Stimulated activated CD8-positive, alpha-beta memory T cell treated with anti-CD3 and anti-CD28 coated beads, Interleukin-2, amount 100 ng/mL, for 1 hour (primary cell): Measurements from ENCODE around the gene RNF182.
"Not testable (repeated sequence)": the region's sequence is repeated elsewhere in the genome, so short reads cannot be mapped to it uniquely, and the experiment has no call there.

Source experiments
- DNase-seq, 2 donors: peaks; one replicate each; pipeline ENCODE4 v3.0.0-alpha.2; 2020; ENCODE audit warnings: low read depth in 2 of 2

RNF182 gene

GRCh38 chr6:13917141-13917540 lies 7.6 kb upstream of the RNF182 start:
- DNase-seq, result no peak

DNA sequence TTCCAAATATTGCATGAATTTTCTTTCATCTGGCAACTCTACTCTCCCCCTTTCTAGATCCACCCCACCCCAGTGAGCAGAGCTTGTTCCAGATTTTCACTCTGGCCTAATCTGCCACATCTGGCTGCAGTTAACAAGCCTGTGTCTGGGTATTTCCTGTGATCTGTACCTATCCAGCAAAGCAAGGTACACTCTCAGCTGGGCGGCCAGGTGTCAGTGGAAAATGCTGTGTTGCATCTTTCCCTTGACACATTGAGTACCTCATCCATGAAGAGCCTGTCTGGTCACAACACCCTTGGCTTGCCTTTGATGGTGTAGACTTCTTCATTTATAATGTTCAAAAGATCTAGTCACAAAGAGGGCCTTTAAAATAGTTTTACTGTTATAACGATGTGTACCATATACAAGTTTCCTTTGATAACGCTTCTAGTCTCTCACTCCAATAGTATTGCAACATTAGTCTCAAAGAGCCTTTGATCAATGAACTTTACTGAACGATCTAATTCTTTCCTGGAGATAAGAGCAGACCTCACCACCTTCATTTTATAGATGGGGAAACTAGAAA lies 6.0 kb upstream of the RNF182 start:
- no peak for DNase-seq

GRCh38 chr6:13919861-13920260 lies 4.9 kb upstream of the RNF182 start:
- no peak for DNase-seq

DNA sequence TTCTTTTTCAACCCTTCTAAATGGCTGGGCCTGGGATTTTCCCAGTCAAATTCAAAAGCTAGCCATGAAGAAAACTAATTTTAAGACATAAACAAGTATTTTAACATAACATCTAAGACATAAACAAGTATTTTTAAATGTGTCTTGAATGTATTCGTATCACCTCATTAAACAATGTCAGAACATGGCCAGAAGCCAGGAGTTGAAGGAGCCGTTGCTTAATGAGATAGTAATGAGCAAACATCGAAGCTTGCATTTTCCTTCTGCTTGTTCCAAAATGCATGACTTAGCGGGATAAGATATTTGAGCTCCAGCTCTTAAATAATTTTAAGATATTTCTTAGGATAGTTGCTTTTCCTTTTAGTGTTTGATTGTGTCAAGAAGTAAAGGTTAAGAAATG lies 4.2 kb upstream of the RNF182 start:
- no peak for DNase-seq

DNA sequence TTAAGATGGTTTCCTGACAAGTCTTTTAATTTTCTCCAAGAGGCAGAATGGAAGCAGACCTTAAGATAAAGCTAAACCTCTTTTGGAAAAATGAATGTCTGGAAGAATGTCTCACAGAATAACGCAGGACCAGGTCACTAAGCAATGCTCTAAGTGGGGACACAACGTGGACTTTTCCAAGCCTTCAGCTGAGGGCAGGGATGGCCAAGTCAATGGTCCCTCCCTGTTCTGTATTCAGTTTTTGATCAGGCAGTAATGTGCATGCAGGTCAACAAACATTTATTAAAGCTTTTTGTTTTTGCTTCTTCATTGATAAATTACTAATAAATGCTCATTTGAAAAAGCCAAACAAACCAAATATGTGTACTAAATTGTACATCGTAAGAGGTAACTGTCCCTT lies 2.0 kb upstream of the RNF182 start:
- DNase-seq, result no peak

DNA sequence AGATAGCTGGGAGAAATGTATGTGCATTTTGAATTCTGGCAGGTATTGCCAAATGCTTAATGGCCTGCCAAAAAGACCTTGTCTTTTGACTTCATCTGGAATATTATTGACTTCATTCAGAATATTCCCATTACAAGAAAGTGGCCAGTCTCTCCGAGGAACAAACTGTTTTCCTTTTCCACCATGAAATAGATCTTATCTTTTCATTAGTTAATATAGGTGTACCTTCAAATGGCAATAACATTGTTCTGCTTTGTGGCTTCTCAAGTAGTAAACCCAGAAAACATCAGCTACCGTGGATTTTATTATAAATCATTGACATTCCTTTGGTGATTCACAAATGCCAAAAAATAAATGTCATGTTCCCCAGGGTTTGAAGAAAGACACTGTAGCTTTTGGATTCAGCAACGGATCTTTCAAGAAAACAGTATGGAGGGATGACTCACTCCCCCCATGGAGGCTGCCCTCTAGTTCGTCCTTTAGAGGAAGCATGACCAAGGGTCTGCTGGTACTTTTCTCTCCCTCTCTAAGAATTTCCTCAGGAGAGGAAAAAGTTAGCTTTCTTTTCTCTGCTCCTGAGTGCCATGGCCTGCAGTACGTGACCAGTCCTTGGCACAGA lies 1.1 kb upstream of the RNF182 start:
- DNase-seq, result no peak

GRCh38 chr6:13924146-13924948 lies 405 bp upstream of the RNF182 start:
- DNase-seq, result no peak

- no peak for DNase-seq
These were observed 1.6 kb downstream of the RNF182 start for GRCh38 chr6:13926378-13926777.

DNA sequence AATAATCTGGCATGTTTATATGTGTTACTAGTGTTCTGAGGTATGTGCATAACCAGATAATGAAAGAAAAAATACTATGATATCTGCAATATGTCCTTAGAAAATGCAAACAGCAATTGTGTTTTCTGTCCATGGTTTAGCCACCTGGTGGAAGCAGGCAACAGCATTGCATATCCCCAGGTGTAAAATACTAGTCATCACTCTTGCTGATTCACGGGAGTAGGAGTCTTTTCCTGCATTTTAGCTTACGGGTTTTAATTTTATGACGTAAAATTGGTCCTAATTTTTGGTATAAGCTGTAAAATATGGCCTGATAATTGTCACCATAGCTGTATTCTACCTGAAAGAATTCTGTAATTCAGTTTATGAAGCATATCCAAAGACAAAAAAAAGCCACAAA lies 2.5 kb downstream of the RNF182 start:
- DNase-seq, result no peak

GRCh38 chr6:13929196-13929595 lies 4.4 kb downstream of the RNF182 start:
- no peak for DNase-seq

DNA sequence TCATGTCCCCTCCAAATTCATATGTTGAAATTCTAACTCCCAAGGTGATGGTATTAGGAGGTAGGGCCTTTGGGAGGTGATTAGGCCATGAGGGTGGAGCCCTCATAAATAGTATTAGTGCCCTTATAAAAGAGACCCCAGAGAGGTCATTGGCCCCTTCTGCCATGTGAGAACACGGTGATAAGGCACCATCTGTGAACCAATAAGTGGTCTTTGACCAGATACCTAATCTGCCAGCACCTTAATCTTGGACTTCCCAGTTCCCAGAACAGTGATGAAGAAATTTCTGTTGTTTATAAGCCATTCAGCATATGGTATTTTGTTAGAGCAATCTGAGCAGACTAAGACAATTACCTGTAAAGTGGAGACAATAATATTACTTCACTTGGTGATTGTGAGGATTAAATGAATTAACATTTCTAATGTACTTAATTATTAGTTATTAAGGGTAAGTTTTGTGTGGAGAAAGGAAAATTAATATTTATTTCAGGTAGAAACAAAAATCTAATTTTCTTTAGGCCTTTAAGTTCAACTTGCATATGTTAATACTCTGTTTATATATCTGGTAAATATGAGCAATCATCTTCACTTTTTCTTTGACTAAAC lies 7.1 kb downstream of the RNF182 start:
- DNase-seq, result no peak

DNA sequence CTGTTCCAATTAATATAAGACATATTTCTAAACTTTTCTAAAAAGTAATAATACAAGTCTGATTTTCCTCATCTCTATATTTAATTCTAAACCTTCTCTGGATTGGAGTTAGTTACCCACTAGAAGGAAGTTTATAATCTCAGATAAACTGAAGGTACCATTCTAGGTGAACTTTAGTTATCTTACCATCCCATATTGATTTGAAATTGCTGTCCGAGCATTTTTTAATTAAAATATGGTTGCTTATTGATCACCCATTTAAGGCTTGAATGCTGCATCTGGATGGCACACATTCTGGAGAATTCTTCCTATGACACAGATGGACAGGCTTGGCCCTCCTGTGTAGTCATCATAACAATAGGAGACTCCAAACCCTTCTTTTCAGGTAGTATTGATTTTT lies 8.0 kb downstream of the RNF182 start:
- DNase-seq, result no peak

DNA sequence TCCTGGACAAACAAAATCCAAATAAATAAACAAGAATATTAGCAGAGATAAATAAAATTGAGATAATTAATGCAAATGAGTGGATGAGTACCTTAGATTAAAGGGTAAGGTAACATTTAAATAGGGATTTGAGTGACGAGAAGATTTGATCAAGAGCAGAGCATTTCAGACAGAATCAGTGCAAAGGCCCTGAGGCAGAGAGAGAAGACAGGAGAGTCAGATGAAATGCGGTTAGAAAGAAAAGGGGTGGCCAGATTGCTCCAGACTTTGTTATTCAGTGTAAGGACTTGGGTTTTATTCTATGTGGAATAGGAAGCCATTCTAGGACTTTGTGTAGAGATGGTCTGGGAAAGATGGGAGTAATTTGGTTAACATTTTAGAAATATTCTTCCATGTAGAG lies 10.0 kb downstream of the RNF182 start:
- no peak for DNase-seq

DNA sequence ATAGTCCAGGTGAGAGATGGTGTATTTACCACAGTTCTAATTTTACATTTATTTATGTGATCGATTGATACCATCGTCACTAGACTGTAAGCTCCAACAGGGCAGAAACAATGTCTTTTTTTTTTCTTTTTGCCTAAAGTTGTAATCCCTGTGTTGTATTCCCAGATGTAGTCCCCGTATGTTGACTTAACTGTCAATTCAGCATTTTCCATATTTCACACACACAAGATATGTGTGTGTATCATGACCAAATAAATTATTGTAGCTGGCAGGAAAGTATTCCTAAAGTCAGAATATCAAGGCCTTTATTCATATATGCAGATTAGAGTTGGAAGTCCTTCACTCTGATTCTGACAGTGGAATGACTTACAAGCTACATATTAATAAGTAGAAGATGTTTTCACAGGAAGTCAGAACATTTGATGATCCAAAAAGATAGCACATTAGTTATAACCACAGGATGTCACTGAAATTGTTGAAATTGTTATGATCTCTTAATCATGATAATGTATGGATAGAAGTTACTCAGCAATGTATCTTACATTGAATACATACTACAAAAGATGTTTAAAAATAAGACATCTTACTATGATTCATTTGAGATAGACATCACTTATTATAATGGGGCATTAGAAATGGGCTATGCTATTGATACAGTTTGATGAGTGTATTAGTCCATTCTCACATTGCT lies 10.6 kb downstream of the RNF182 start:
- no peak for DNase-seq

GRCh38 chr6:13935881-13936261 lies 11.1 kb downstream of the RNF182 start:
- DNase-seq, result not testable (repeated sequence)

GRCh38 chr6:13941902-13942301 lies 17.1 kb downstream of the RNF182 start:
- DNase-seq, result no peak

DNA sequence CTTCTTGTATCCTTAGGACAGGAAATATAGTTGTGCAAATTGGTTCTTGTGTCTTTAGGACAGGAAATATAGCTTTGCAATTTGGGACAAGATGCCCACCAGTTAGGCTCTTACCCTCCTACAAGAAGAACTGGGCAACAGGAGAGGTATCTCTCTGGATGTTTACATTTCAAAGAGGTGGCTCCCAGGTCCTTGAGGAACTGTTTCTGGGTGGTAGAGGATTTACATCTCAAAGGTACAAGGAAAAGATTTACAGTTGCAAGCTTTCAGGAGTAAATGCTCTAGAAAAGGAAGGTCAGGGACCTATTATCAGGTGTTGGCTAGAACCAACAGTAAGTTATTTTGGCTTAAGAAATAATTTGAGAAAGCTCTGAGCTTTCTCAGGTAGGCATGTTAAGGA lies 19.2 kb downstream of the RNF182 start:
- DNase-seq, result no peak

- no peak for DNase-seq
These were observed 21.8 kb downstream of the RNF182 start for GRCh38 chr6:13946506-13946905.

- DNase-seq, result no peak
These were observed 22.9 kb downstream of the RNF182 start for GRCh38 chr6:13947611-13948178.

GRCh38 chr6:13952101-13952500 lies 27.3 kb downstream of the RNF182 start:
- no peak for DNase-seq

GRCh38 chr6:13953061-13953705 lies 28.4 kb downstream of the RNF182 start:
- DNase-seq, result no peak
